Kidney (tissue), 14 donors: ENCODE measurements around the gene XYLT2. TPM values are rescaled to one million over a fixed set of nuclear protein-coding genes. Genes with fewer than 3 reads are reported as not detected.

Source experiments
- DNase-seq, 5 donors: peaks; one replicate each; pipeline ENCODE4 v3.0.0-alpha.2; 2013 to 2020
- FAIRE-seq: peaks from 2 replicates; lab custom pipeline; 2012; peaks lifted over from hg19 to GRCh38; lab: Jason Lieb, UNC
- H3K27ac ChIP-seq, 2 donors: one replicate each; pipeline ENCODE4 v1.7.0; 2013; ENCODE audit warnings: low read depth in 2 of 2, low read length in 2 of 2, inconsistent platforms in 1 of 2
- H3K27me3 ChIP-seq: one replicate; pipeline ENCODE4 v1.7.1; 2013; ENCODE audit warnings: low read length, inconsistent platforms; ENCODE audit not compliant: control insufficient read depth, insufficient read depth
- H3K36me3 ChIP-seq, 3 donors: one replicate each; pipeline versions ENCODE4 v1.7.0 to v1.7.1; 2013; ENCODE audit warnings: low read length in 3 of 3, control low read depth in 1 of 3, inconsistent platforms in 1 of 3; ENCODE audit not compliant: insufficient read depth in 3 of 3, control insufficient read depth in 2 of 3
- H3K4me1 ChIP-seq, 3 donors: one replicate each; pipeline versions ENCODE4 v1.7.0 to v1.7.1; 2013; ENCODE audit warnings: low read length in 3 of 3, inconsistent platforms in 1 of 3, low read depth in 1 of 3; ENCODE audit not compliant: control insufficient read depth in 2 of 3, insufficient read depth in 2 of 3
- H3K4me3 ChIP-seq, 3 donors: one replicate each; pipeline versions ENCODE4 v1.7.0 to v1.8.1; 2013; ENCODE audit warnings: low read length in 3 of 3, control low read depth in 1 of 3, inconsistent platforms in 1 of 3
- H3K9ac ChIP-seq, 3 donors: one replicate each; pipeline versions ENCODE4 v1.7.0 to v1.7.1; 2013; ENCODE audit warnings: low read length in 3 of 3, control low read depth in 1 of 3, inconsistent platforms in 1 of 3
- H3K9me3 ChIP-seq, 3 donors: one replicate each; pipeline versions ENCODE4 v1.7.0 to v1.7.1; 2013; ENCODE audit warnings: low read length in 3 of 3, control low read depth in 1 of 3, inconsistent platforms in 1 of 3; ENCODE audit not compliant: control insufficient read depth in 2 of 3, insufficient read depth in 1 of 3
- intact Hi-C: fragments of 100-400 bp; cut with DNase I; formaldehyde crosslinking; loops from one replicate; pipeline ENCODE4 v1.11.1; 2022
- polyA plus RNA-seq: library from polyadenylated mRNA; stranded (reverse); fragments of 350-450 nt; fragmentation: Illumina TruSeq; extraction: RNeasy Lipid Tissue Mini Kit (QIAGEN cat#74804); gene quantifications from one replicate; pipeline ENCODE4 v1.2.3, GENCODE V29; 2014; ENCODE audit warnings: low read depth, low replicate concordance; ENCODE audit not compliant: insufficient read depth
- total RNA-seq: library from RNA; stranded (reverse); fragmentation: NEBNext Ultra II Directional; extraction: Animal tissue kit (Norgen Biotek cat#: 25700); gene quantifications from one replicate; pipeline ENCODE4 v1.2.1, GENCODE V29; 2021
- TF ChIP-seq, protein P1 (sequence below): IDR thresholded peaks from 3 replicates; pipeline ENCODE4 v1.5.1; 2012; ENCODE audit warnings: mild to moderate bottlenecking, moderate library complexity, borderline replicate concordance; ENCODE audit not compliant: insufficient read depth; ENCODE audit errors: extremely low read depth
- donor health status: control.
- donor health status: control.
- donor health status: control.
- donor health status: control.
- donor health status: control.
- donor health status: DM: yes; HTN: yes; CAD: no.
- donor health status: Normal renal cell carcinoma (clear cell type).

Gene XYLT2
- total and polyA plus RNA-seq, 2 donors from 2014 or later, result 21.2 to 30.0 TPM

DNA sequence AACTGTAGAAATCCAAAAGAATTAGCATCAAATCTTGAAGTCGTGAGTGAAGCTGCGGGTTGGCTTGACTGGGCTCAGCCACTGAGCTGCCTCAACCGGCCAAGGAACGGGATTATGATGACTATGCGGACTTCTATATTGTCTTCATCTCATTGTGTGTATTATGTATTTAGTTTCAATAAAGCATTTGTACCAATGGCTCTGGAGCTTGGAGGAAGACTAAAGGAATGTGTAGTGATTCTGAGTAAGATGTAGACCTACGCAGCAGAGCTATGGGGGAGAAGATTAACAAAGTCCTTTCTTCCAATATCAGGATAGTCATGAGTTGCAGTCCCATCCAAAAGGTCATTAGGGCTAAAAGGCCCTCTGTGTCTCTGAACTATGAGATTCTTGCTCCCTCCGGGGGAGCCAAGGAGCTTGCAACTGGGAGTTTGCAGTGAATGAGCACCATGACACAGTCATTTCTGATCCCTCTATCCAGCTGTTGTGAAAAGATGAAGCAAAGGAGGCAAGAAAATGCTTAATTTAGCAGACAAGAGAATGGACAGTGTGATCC, 35.4 kb downstream of the XYLT2 start:
- intact Hi-C loops, result no loop called here

DNA sequence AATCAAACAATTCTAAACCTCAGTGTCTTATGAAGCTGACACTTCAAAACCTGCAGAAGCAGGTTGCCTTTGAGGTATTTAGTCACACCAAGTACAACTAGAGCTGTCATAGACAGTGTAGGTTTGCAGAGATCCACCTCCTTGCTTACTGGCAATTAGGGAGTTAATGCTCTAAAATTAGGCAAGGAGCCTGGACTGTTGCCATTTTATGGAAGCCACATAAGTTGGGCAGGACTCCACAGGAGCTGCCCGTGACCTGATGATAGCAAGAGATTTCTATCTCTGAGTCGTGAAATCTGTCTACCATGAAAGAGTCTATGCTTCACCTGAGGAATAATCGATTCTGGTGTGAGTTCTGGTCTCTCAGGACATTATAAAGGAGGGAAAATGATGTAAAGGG, 36.0 kb downstream of the XYLT2 start:
- DNase-seq (no peak), FAIRE-seq (no peak)
- Histone ChIP-seq H3K9me3 (no peaks in the 10 kb centered on the region), H3K27ac (no peak overlapping the region), H3K36me3 (peaks cover 4 to 48% (median 22%) of the 10 kb centered on the region in 3 donors), H3K9ac (no peak overlapping the region), H3K4me1 (no peaks in the 10 kb centered on the region), H3K4me3 (no peak overlapping the region), H3K27me3 (no peaks in the 10 kb centered on the region)
- TF ChIP-seq, protein P1, sequence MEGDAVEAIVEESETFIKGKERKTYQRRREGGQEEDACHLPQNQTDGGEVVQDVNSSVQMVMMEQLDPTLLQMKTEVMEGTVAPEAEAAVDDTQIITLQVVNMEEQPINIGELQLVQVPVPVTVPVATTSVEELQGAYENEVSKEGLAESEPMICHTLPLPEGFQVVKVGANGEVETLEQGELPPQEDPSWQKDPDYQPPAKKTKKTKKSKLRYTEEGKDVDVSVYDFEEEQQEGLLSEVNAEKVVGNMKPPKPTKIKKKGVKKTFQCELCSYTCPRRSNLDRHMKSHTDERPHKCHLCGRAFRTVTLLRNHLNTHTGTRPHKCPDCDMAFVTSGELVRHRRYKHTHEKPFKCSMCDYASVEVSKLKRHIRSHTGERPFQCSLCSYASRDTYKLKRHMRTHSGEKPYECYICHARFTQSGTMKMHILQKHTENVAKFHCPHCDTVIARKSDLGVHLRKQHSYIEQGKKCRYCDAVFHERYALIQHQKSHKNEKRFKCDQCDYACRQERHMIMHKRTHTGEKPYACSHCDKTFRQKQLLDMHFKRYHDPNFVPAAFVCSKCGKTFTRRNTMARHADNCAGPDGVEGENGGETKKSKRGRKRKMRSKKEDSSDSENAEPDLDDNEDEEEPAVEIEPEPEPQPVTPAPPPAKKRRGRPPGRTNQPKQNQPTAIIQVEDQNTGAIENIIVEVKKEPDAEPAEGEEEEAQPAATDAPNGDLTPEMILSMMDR, result no peak
- intact Hi-C loops, result no loop called here

More for the DNA sequence above, 35.4 kb downstream of the XYLT2 start:
- H3K36me3 ChIP-seq, result peaks cover 1 to 42% (median 19%) of the 10 kb centered on the region in 3 donors
- no peak overlapping the region for H3K27ac ChIP-seq
- H3K4me1 ChIP-seq, result no peaks in the 10 kb centered on the region
- no peak overlapping the region for H3K9ac ChIP-seq
- H3K9me3 ChIP-seq, result no peaks in the 10 kb centered on the region
- TF ChIP-seq, protein P1, result no peak
- no peak for DNase-seq
- H3K27me3 ChIP-seq, result no peaks in the 10 kb centered on the region
- FAIRE-seq, result no peak
- no peak overlapping the region for H3K4me3 ChIP-seq

DNA sequence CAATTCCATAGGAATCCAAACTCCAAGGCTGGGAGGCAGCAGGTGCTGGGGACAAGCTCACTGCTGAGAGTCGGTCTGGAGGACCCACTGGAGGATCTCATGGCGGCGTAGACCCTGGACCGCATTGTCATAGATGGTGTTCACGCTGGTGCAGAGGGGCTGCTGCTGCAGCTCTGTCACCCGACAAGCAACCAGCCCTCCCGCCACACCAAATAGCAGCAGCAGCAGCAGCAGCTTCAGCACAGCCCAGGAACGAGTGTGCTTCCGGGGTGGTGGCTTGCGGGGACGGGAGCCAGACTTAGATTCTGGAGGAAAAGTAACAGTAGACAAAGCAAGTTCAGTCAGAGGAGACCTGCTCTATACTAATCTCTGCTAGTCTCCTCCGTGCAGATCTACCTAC, 37.0 kb downstream of the XYLT2 start:
- TF ChIP-seq, protein P1, result no peak
- intact Hi-C loops, result no loop called here
- H3K36me3 ChIP-seq, result peaks cover 7 to 58% (median 32%) of the 10 kb centered on the region in 3 donors
- no peaks in the 10 kb centered on the region for H3K4me1 ChIP-seq
- no peak overlapping the region for H3K4me3 ChIP-seq
- H3K9ac ChIP-seq, result no peak overlapping the region
- no peaks in the 10 kb centered on the region for H3K9me3 ChIP-seq
- H3K27ac ChIP-seq, result no peak overlapping the region
- FAIRE-seq, result no peak
- H3K27me3 ChIP-seq, result no peaks in the 10 kb centered on the region
- DNase-seq, result no peak

DNA sequence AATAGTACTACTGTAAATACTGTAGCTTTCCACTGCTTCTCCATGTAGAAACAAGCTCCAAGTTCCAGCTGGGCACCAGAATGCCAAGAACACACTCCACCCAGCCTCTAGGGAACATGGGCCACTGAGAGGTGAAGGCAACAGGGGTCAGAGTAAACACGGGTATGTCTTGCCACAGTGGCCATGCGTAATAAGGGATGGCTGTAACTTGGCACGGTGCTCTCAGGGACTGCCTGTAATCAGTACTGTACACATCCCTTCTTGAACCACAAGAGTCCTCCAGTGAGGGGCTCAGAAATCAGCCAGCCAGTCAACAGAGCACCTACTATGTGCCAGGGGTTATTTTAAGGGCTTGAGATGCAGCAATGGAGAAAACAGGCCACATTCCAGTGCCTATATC, 40.6 kb downstream of the XYLT2 start:
- FAIRE-seq (no peak), DNase-seq (no peak)
- no peak overlapping the region for H3K27ac ChIP-seq
- intact Hi-C loops, result no loop called here
- H3K9ac ChIP-seq, result no peak overlapping the region
- H3K27me3 ChIP-seq, result no peaks in the 10 kb centered on the region
- no peaks in the 10 kb centered on the region for H3K9me3 ChIP-seq
- H3K36me3 ChIP-seq, result peaks cover 10 to 78% (median 52%) of the 10 kb centered on the region in 3 donors
- TF ChIP-seq, protein P1, result no peak
- H3K4me3 ChIP-seq, result no peak overlapping the region
- H3K4me1 ChIP-seq, result no peaks in the 10 kb centered on the region
